ENCODE measurements around the gene RRP8. TPM values are rescaled to one million over a fixed set of nuclear protein-coding genes. Genes with fewer than 3 reads are reported as not detected.

The RRP8 gene
- total and polyA plus RNA-seq, 9 of the 15 experiments (the other 6 are each of a cell fraction or from before 2014, with no cell fraction given): 5.7 to 47.3 (median 32.6) TPM

DNA sequence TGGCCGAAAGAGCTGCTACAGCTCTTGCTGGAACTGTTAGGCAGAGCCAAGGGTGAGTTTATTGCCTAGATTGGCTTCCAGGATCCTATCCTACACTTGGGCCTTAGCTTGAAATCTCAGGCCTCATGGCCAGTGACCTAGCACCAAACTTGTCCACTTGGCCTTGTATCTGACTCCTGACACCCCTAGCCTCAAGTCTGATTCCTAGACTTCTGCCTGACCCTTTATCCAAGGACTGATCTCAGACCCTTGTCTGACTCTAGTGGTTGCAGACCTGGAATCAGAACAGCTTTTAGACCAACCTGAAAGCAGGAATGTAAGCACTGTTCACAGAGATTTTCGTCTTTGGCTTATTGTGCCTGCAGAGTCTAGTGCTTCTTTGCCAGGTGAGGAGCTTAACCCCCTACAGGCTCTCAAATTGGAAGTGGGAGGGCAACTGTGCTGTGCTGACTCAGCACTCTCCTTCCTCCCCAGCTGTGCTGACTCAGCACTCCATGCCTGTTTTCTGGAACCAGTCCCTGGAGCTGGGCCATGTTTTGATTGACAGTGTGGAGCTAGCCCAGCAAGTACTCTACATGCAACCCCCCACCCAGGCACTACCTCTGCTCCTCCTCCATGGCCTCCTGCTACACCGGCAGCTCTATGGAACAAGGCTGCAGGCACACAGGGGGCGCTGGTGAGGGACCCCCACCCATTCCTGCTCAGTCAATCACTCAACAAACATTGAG lies 35.1 kb downstream of the RRP8 start (continued):
- TF ChIP-seq, protein P1, sequence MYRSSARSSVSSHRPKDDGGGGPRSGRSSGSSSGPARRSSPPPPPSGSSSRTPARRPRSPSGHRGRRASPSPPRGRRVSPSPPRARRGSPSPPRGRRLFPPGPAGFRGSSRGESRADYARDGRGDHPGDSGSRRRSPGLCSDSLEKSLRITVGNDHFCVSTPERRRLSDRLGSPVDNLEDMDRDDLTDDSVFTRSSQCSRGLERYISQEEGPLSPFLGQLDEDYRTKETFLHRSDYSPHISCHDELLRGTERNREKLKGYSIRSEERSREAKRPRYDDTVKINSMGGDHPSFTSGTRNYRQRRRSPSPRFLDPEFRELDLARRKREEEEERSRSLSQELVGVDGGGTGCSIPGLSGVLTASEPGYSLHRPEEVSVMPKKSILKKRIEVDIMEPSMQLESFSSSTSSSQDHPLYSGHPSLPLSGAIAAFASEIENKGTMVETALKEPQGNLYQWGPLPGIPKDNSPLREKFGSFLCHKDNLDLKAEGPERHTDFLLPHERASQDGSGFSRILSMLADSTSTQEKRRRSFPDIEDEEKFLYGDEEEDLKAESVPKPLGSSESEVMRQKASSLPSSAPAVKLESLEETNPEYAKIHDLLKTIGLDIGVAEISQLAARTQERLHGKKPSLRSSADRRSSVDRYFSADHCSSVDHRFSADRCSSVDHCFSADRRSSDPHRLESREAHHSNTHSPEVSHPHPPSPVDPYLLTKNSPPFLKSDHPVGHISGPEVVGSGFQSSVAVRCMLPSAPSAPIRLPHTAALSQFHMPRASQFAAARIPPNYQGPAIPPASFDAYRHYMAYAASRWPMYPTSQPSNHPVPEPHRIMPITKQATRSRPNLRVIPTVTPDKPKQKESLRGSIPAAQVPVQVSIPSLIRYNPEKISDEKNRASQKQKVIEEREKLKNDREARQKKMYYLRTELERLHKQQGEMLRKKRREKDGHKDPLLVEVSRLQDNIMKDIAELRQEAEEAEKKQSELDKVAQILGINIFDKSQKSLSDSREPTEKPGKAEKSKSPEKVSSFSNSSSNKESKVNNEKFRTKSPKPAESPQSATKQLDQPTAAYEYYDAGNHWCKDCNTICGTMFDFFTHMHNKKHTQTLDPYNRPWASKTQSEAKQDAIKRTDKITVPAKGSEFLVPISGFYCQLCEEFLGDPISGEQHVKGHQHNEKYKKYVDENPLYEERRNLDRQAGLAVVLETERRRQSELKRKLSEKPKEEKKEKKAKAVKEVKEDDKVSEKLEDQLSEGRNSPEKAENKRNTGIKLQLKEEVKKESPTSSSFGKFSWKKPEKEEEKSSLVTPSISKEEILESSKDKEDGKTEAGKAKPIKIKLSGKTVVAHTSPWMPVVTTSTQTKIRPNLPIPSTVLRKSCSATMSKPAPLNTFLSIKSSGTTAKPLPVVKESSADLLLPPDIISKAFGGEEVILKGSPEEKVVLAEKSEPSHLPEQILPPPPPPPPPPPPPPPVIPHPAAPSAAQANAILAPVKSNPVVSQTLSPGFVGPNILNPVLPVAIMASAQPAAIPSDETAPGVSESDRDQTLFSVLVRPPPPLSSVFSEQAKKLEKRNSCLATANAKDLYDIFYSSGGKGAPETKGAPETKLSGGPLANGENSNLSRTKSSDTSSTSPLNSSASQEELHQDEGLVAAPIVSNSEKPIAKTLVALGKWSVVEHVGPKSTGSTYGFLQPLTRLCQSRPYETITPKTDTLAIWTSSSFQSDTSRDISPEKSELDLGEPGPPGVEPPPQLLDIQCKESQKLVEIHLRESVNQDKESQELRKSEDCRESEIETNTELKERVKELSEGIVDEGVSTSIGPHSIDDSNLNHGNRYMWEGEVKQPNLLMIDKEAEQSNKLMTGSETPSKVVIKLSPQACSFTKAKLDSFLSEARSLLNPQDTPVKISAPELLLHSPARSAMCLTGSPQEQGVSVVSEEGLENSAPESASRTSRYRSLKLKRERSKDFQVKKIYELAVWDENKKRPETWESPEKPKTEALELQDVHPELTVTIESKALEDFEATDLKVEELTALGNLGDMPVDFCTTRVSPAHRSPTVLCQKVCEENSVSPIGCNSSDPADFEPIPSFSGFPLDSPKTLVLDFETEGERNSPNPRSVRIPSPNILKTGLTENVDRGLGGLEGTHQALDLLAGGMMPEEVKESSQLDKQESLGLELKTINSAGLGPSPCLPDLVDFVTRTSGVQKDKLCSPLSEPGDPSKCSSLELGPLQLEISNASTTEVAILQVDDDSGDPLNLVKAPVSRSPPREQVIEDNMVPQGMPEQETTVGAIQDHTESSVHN (IDR thresholded peaks at IDR 0.05; ENCODE audit: borderline replicate concordance in 1 of 2, low read depth in 1 of 2): peak in 1 of 2 experiments; percentile 97; a peak in 2 of 4 replicates
- TF ChIP-seq RBM22 (IDR thresholded peaks at IDR 0.05; ENCODE audit: low read depth, low read length, poor library complexity, severe bottlenecking) (no peak), SUPT5H (IDR thresholded peaks at IDR 0.05) (no peak), RBM14 (IDR thresholded peaks at IDR 0.05; ENCODE audit: borderline replicate concordance, insufficient read depth, low read depth, low read length) (no peak), CBX1 (IDR thresholded peaks at IDR 0.05; ENCODE audit: low read depth) (no peak), RAD51 (IDR thresholded peaks at IDR 0.05; ENCODE audit: borderline replicate concordance, low read depth) (no peak; the same call in 1 of the 2 replicates), NFRKB (IDR thresholded peaks at IDR 0.05; ENCODE audit: low read depth) (no peak), POLR2H (tag; IDR thresholded peaks at IDR 0.05; ENCODE audit: low read depth) (no peak), SMARCE1 (IDR thresholded peaks at IDR 0.05) (peak; percentile 88)
- TF ChIP-seq, protein P2, sequence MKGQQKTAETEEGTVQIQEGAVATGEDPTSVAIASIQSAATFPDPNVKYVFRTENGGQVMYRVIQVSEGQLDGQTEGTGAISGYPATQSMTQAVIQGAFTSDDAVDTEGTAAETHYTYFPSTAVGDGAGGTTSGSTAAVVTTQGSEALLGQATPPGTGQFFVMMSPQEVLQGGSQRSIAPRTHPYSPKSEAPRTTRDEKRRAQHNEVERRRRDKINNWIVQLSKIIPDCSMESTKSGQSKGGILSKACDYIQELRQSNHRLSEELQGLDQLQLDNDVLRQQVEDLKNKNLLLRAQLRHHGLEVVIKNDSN (CRISPR knock-in tag; IDR thresholded peaks at IDR 0.05): peak; percentile 45; the same call in 1 of the 2 replicates
- TF ChIP-seq, protein P3, sequence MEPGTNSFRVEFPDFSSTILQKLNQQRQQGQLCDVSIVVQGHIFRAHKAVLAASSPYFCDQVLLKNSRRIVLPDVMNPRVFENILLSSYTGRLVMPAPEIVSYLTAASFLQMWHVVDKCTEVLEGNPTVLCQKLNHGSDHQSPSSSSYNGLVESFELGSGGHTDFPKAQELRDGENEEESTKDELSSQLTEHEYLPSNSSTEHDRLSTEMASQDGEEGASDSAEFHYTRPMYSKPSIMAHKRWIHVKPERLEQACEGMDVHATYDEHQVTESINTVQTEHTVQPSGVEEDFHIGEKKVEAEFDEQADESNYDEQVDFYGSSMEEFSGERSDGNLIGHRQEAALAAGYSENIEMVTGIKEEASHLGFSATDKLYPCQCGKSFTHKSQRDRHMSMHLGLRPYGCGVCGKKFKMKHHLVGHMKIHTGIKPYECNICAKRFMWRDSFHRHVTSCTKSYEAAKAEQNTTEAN (CRISPR knock-in tag; IDR thresholded peaks at IDR 0.05): no peak
- TF ChIP-seq, protein P4, sequence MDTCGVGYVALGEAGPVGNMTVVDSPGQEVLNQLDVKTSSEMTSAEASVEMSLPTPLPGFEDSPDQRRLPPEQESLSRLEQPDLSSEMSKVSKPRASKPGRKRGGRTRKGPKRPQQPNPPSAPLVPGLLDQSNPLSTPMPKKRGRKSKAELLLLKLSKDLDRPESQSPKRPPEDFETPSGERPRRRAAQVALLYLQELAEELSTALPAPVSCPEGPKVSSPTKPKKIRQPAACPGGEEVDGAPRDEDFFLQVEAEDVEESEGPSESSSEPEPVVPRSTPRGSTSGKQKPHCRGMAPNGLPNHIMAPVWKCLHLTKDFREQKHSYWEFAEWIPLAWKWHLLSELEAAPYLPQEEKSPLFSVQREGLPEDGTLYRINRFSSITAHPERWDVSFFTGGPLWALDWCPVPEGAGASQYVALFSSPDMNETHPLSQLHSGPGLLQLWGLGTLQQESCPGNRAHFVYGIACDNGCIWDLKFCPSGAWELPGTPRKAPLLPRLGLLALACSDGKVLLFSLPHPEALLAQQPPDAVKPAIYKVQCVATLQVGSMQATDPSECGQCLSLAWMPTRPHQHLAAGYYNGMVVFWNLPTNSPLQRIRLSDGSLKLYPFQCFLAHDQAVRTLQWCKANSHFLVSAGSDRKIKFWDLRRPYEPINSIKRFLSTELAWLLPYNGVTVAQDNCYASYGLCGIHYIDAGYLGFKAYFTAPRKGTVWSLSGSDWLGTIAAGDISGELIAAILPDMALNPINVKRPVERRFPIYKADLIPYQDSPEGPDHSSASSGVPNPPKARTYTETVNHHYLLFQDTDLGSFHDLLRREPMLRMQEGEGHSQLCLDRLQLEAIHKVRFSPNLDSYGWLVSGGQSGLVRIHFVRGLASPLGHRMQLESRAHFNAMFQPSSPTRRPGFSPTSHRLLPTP (IDR thresholded peaks at IDR 0.05; ENCODE audit: borderline replicate concordance, extremely low read depth, insufficient read length): no peak

Data from K562 (cell line).